Stimulated activated CD8-positive, alpha-beta memory T cell treated with anti-CD3 and anti-CD28 coated beads, Interleukin-7, amount 100 ng/mL, for 1 hour (primary cell): ENCODE data around the gene LOC128125822.
A peak's percentile ranks its signal among the peaks of the same experiment; 100 is the strongest.
"Not testable (repeated sequence)": the region's sequence is repeated elsewhere in the genome, so short reads cannot be mapped to it uniquely, and the experiment has no call there.

Experiments
- DNase-seq, 2 donors: peaks; one replicate each; pipeline ENCODE4 v3.0.0-alpha.2; 2020; ENCODE audit warnings: low read depth in 2 of 2

Gene LOC128125822

GRCh38 chr6:63582579-63583231 lies 10.4 kb downstream of the LOC128125822 start:
- DNase-seq, result no peak

- no peak for DNase-seq
Measured at GRCh38 chr6:63584125-63584514, 11.8 kb downstream of the LOC128125822 start.

GRCh38 chr6:63584566-63584965 lies 12.3 kb downstream of the LOC128125822 start:
- no peak for DNase-seq

GRCh38 chr6:63585652-63586051 lies 13.4 kb downstream of the LOC128125822 start:
- not testable (repeated sequence) for DNase-seq

GRCh38 chr6:63589952-63590411 lies 17.7 kb downstream of the LOC128125822 start:
- DNase-seq, result no peak

GRCh38 chr6:63592886-63593285 lies 20.6 kb downstream of the LOC128125822 start:
- no peak for DNase-seq

GRCh38 chr6:63597141-63598048 lies 25.1 kb downstream of the LOC128125822 start:
- DNase-seq, result no peak

GRCh38 chr6:63598049-63599036 lies 26.1 kb downstream of the LOC128125822 start:
- peak; percentile 27 to 39 for DNase-seq

- DNase-seq, result no peak
Measured at GRCh38 chr6:63599243-63599642, 27.0 kb downstream of the LOC128125822 start.

GRCh38 chr6:63600136-63600535 lies 27.9 kb downstream of the LOC128125822 start:
- no peak for DNase-seq

GRCh38 chr6:63609231-63609630 lies 37.0 kb downstream of the LOC128125822 start:
- DNase-seq, result no peak

GRCh38 chr6:63610944-63611343 lies 38.7 kb downstream of the LOC128125822 start:
- DNase-seq, result no peak

GRCh38 chr6:63611560-63611959 lies 39.3 kb downstream of the LOC128125822 start:
- no peak for DNase-seq

GRCh38 chr6:63615590-63615989 lies 43.3 kb downstream of the LOC128125822 start:
- DNase-seq, result no peak
